Smooth muscle cell (in vitro differentiated cells): ENCODE measurements around the gene SNCB. TPM values are rescaled to one million over a fixed set of nuclear protein-coding genes. Genes with fewer than 3 reads are reported as not detected.

Experiments
- DNase-seq: peaks from one replicate; lab custom pipeline; 2025; ENCODE audit not compliant: unreplicated experiment; lab: John Stamatoyannopoulos, UW
- H2AFZ ChIP-seq: fragments of 200-600 bp; sonication (generic); 2 replicates; pipeline ENCODE4 v1.6.0; 2016; ENCODE audit warnings: antibody characterized with exemption, low read depth, mild to moderate bottlenecking
- H3F3A ChIP-seq: fragments of 200-600 bp; sonication (generic); 2 replicates; pipeline ENCODE4 v1.6.0; 2017; ENCODE audit warnings: antibody characterized with exemption, low read depth
- H3K27ac ChIP-seq: fragments of 200-600 bp; sonication (generic); 2 replicates; pipeline ENCODE4 v1.5.1; 2016; ENCODE audit warnings: low read depth, mild to moderate bottlenecking
- H3K27me3 ChIP-seq: fragments of 200-600 bp; sonication (generic); 2 replicates; pipeline ENCODE4 v1.6.1; 2016; ENCODE audit warnings: low read depth, mild to moderate bottlenecking
- H3K36me3 ChIP-seq: fragments of 200-600 bp; sonication (generic); 2 replicates; pipeline ENCODE4 v1.5.1; 2016; ENCODE audit warnings: low read depth
- H3K4me1 ChIP-seq: fragments of 200-600 bp; sonication (generic); 2 replicates; pipeline ENCODE4 v1.5.1; 2016; ENCODE audit warnings: low read depth
- H3K4me2 ChIP-seq: fragments of 200-600 bp; sonication (generic); 2 replicates; pipeline ENCODE4 v1.6.0; 2016; ENCODE audit warnings: mild to moderate bottlenecking
- H3K4me3 ChIP-seq: fragments of 200-600 bp; sonication (generic); 2 replicates; pipeline ENCODE4 v1.5.1; 2016; ENCODE audit warnings: mild to moderate bottlenecking
- H3K79me2 ChIP-seq: fragments of 200-600 bp; sonication (generic); 2 replicates; pipeline ENCODE4 v1.6.0; 2016; ENCODE audit warnings: low read depth, mild to moderate bottlenecking
- H3K9ac ChIP-seq: fragments of 200-600 bp; sonication (generic); 2 replicates; pipeline ENCODE4 v1.6.0; 2016; ENCODE audit warnings: low read depth
- H3K9me3 ChIP-seq: fragments of 200-600 bp; sonication (generic); replicated peaks from 2 replicates; pipeline ENCODE4 v1.5.1; 2016; ENCODE audit warnings: low read depth
- H4K20me1 ChIP-seq: fragments of 200-600 bp; sonication (generic); 2 replicates; pipeline ENCODE4 v1.6.0; 2016; ENCODE audit warnings: low read depth
- CTCF ChIP-seq: fragments of 200-600 bp; sonication (generic); IDR thresholded peaks from 2 replicates; pipeline ENCODE4 v1.5.1; 2017; ENCODE audit warnings: borderline replicate concordance, mild to moderate bottlenecking, antibody characterized with exemption; ENCODE audit not compliant: insufficient read depth, poor library complexity, severe bottlenecking
- WGBS: methylation state at CpG from one replicate; pipeline ENCODE4 v1.1.7; 2016; ENCODE audit warnings: low lambda C conversion rate; 5-methylcytosine and 5-hydroxymethylcytosine counted together
- polyA plus RNA-seq: library from polyadenylated mRNA; unstranded; fragments of >200 nt; fragmentation: Nextera tagmentation; extraction: Ambion mirVana; gene quantifications from 2 replicates; pipeline ENCODE4 v1.2.1, GENCODE V29; 2016
- total RNA-seq: library from RNA; depleted of rRNA; stranded (reverse); fragments of >200 nt; gene quantifications from 2 replicates; pipeline ENCODE4 v1.2.3, GENCODE V29; 2014

The SNCB gene
- total and polyA plus RNA-seq, 2 experiments from 2014 or later = 0.45 to 0.55 TPM

DNA sequence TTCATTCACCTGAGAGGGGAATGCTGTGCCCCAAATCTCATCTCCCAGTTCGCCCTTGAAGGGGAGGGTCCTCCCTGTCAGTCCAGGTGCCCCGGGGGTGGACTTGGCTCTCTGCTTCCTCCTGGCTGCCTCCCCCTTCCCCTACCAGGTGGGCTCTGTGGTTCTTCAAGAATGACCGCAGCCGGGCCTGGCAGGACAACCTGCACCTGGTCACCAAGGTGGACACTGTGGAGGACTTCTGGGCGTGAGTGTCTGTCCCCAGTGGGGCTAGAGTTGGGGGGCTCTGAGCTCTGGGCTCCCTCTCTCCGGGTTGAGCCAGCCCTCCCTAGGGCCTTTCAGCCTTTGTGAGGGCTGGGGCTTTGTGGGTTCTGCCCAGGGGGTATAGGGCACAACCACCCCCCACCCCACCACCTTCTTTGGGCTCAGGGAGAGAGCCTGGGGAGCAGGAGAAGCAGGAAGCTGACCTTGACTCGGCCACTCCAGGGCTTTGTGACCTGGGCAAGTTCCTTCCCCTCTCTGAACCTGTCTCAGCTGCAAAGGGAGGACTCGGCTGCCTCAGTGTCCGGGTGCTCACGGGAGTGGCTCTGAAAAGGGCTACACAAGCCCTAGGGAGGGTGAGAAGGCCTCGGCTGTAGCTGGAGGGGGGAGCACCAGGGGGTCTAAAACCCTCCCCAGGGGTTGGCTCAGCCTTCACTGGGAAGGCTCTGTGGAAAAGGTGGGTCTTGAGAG, 13.3 kb upstream of the SNCB start:
- WGBS = 86% methylated on average over 11 of the region's 11 CpGs
- no peaks in the 10 kb centered on the region for H3F3A ChIP-seq
- no peaks in the 10 kb centered on the region for H3K27me3 ChIP-seq
- no peaks in the 10 kb centered on the region for H3K9me3 ChIP-seq
- H4K20me1 ChIP-seq = peaks cover under 1% of the 10 kb centered on the region
- H3K9ac ChIP-seq = no peak overlapping the region
- no peak overlapping the region for H3K4me3 ChIP-seq
- peaks cover 12% of the 10 kb centered on the region for H3K79me2 ChIP-seq
- no peak overlapping the region for H3K27ac ChIP-seq
- no peak overlapping the region for H3K4me2 ChIP-seq
- DNase-seq = no peak
- peaks cover 11% of the 10 kb centered on the region for H3K4me1 ChIP-seq
- no peak overlapping the region for H2AFZ ChIP-seq
- no peaks in the 10 kb centered on the region for H3K36me3 ChIP-seq
- TF ChIP-seq CTCF = no peak

DNA sequence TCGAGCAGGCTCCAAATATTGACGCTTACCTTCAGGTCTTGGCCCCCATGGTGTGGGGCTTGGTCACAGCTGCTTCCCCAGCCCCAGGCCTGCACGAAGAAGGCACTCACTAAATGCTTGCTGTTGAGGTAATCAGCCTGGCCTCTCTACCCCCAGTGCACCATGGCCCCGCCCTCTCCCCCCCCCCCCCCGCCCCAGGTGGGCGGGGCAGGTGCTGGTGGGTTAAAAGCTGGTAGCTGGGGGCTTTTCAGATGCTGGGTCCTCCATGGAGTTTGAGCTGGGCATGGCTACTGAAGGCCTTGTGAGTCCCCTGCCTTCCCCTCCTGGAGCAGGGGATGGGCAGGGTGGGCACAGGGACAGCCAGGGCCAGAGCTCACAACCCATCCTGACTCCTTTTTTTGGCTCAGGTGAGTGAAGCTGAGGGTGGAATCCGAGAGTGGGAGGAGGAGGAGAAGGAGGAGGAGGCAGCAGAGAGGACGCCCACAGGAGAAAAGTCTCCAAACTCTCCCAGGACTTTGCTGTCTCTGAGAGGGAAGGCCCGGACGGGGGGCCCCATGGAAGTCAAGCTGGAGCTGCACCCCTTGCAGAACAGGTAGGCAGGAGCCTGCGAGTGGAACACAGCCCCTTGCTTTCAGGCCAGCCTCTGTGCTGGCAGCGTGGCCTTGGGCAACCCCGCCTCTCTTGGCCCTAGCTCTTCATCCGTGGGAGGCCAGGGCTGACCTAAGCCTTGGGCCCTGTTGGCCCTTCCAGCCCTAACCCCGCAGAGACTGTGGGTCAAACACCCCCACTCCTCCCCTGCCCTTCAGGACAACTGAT, 12.5 kb upstream of the SNCB start:
- Histone ChIP-seq H3K4me3 (no peak overlapping the region), H3K9me3 (no peaks in the 10 kb centered on the region), H4K20me1 (no peaks in the 10 kb centered on the region), H3K27ac (no peak overlapping the region), H3K4me1 (peaks cover 3% of the 10 kb centered on the region), H3K27me3 (no peaks in the 10 kb centered on the region), H3K9ac (no peak overlapping the region), H3K36me3 (no peaks in the 10 kb centered on the region), H3K4me2 (no peak overlapping the region), H2AFZ (no peak overlapping the region), H3F3A (no peaks in the 10 kb centered on the region), H3K79me2 (peaks cover 4% of the 10 kb centered on the region)
- 61% methylated on average over 13 of the region's 15 CpGs for WGBS
- TF ChIP-seq CTCF = no peak
- DNase-seq = no peak

GRCh38 chr5:176640616-176641015, 10.3 kb upstream of the SNCB start:
- H4K20me1 ChIP-seq = no peaks in the 10 kb centered on the region
- TF ChIP-seq CTCF = no peak

More at GRCh38 chr5:176640616-176641015, 10.3 kb upstream of the SNCB start:
- H3K9me3 ChIP-seq = no peaks in the 10 kb centered on the region
- H3K4me2 ChIP-seq = no peak overlapping the region
- no peak for DNase-seq
- WGBS = 72% methylated on average over 4 of the region's 4 CpGs
- H3K4me1 ChIP-seq = no peaks in the 10 kb centered on the region
- no peaks in the 10 kb centered on the region for H3K79me2 ChIP-seq
- H3K9ac ChIP-seq = no peak overlapping the region
- H2AFZ ChIP-seq = no peak overlapping the region
- no peaks in the 10 kb centered on the region for H3K36me3 ChIP-seq
- H3K4me3 ChIP-seq = no peak overlapping the region
- H3K27me3 ChIP-seq = no peaks in the 10 kb centered on the region
- no peaks in the 10 kb centered on the region for H3F3A ChIP-seq
- H3K27ac ChIP-seq = no peak overlapping the region
